ENCODE measurements around the gene G3BP2. TPM values are rescaled to one million over a fixed set of nuclear protein-coding genes. Genes with fewer than 3 reads are reported as not detected.

Gene G3BP2
- total and polyA plus RNA-seq, 7 donors: 34.8 to 219 (median 142) TPM

DNA sequence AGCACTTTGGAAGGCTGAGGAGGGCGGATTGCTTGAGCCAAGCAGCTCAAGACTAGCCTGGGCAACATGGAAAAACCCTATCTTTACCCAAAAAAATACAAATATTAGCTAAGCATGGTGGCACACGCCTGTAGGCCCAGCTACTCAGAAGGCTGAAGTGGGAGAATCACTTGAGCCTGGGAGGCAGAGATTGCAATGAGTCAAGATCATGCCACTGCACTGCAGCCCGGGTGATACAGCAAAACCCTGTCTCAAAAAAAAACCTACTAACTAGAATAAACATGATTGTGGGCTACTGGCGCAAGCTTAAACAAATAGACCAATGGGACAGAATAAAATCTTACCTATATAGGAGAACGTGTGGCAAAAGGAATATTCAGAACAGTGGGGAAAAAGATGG, 50.2 kb downstream of the G3BP2 start:
- ATAC-seq: no peak
- Histone ChIP-seq H3K4me3 (no peak overlapping the region), H3K27ac (no peak overlapping the region), H3K9me3 (no peaks in the 10 kb centered on the region), H3K4me1 (no peaks in the 10 kb centered on the region), H3K27me3 (ENCODE audit: insufficient read depth in 3 of 3, low read length in 2 of 3) (no peaks in the 10 kb centered on the region), H3K36me3 (ENCODE audit: insufficient read depth in 1 of 2, low read depth in 1 of 2) (no peaks in the 10 kb centered on the region)
- TF ChIP-seq, protein P1, sequence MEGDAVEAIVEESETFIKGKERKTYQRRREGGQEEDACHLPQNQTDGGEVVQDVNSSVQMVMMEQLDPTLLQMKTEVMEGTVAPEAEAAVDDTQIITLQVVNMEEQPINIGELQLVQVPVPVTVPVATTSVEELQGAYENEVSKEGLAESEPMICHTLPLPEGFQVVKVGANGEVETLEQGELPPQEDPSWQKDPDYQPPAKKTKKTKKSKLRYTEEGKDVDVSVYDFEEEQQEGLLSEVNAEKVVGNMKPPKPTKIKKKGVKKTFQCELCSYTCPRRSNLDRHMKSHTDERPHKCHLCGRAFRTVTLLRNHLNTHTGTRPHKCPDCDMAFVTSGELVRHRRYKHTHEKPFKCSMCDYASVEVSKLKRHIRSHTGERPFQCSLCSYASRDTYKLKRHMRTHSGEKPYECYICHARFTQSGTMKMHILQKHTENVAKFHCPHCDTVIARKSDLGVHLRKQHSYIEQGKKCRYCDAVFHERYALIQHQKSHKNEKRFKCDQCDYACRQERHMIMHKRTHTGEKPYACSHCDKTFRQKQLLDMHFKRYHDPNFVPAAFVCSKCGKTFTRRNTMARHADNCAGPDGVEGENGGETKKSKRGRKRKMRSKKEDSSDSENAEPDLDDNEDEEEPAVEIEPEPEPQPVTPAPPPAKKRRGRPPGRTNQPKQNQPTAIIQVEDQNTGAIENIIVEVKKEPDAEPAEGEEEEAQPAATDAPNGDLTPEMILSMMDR (IDR thresholded peaks at IDR 0.05): no peak
- no peak for DNase-seq
- 86 to 92% (median 91%) methylated on average over 5 of the region's 5 CpGs for whole genome bisulfite sequencing, 3 donors
- intact Hi-C loops (cut with DNase I): no loop called here

DNA sequence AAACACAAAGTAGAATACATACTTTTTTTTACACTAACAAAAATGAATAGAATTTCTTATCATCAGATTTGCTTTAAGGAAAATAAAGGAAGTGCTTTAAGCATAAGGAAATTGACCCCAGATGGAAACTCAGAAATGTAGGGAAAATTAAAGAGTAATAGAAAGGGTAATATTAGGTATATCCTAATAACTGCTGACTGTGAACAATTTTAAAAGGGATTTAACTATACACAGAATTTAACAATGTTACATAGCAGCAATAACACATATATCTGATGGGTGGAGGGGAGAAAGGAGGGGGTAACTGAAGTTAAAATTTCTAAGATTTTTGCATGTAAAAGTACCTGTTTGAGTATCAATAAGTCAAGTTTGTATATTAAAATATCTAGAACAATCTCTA, 51.5 kb downstream of the G3BP2 start:
- intact Hi-C loops (cut with DNase I): no loop called here
- ATAC-seq: no peak

DNA sequence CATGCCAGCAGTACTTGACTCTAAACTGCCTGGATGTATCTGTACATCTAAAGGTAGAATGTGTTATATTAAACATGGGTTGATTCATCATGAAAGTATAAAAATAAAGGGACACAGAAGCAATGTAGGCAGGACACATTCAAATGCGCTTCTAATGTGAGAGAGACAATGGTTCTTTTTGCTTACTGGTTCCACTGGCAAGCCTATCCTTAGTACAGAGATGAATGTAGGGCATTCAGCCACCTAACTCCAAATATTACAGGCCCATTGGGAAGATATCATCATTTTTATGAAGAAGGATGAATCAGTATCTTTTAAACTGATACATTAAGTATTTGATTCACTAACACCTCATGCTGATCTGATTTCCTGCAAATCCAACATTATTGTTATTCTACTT, 60.9 kb downstream of the G3BP2 start:
- no peak for ATAC-seq
- TF ChIP-seq, protein P1 (IDR thresholded peaks at IDR 0.05): no peak
- peaks cover 5% of the 10 kb centered on the region for H3K9me3 ChIP-seq
- H3K27ac ChIP-seq: no peak overlapping the region
- H3K27me3 ChIP-seq (ENCODE audit: insufficient read depth in 3 of 3, low read length in 2 of 3): no peaks in the 10 kb centered on the region
- no peaks in the 10 kb centered on the region for H3K36me3 ChIP-seq (ENCODE audit: insufficient read depth in 1 of 2, low read depth in 1 of 2)
- intact Hi-C loops (cut with DNase I): no loop called here
- 97 to 98% (median 97%) methylated on average over 1 of the region's 1 CpG for WGBS, 3 donors
- H3K4me3 ChIP-seq: no peak overlapping the region
- no peak for DNase-seq
- no peaks in the 10 kb centered on the region for H3K4me1 ChIP-seq

More for the DNA sequence above, 51.5 kb downstream of the G3BP2 start:
- Histone ChIP-seq H3K27ac (no peak overlapping the region), H3K9me3 (peaks cover 3% of the 10 kb centered on the region), H3K36me3 (ENCODE audit: insufficient read depth in 1 of 2, low read depth in 1 of 2) (no peaks in the 10 kb centered on the region), H3K4me3 (no peak overlapping the region), H3K4me1 (no peaks in the 10 kb centered on the region), H3K27me3 (ENCODE audit: insufficient read depth in 3 of 3, low read length in 2 of 3) (no peaks in the 10 kb centered on the region)
- no peak for DNase-seq
- TF ChIP-seq, protein P1 (IDR thresholded peaks at IDR 0.05): no peak

DNA sequence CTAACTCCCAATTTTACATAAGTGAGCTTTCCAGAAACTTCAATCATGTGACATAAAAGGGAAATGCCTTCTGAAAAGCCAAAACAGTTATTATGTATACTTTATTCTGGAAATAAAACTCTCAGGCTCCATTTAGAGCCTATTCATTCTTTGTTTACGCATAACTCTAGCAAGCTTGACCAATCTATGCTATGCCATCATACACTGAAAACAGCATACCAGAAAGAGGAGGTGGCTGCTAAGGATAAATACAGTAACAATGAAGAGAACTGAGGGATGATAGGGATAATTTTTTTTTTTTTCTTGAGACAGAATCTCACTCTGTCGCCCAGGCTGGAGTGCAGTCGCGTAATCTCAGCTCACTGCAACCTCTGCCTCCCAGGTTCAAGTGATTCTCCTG, 67.3 kb downstream of the G3BP2 start:
- WGBS, 3 donors: 88 to 95% (median 92%) methylated on average over 4 of the region's 4 CpGs
- no peak overlapping the region for H3K27ac ChIP-seq
- no peak overlapping the region for H3K4me3 ChIP-seq
- H3K36me3 ChIP-seq (ENCODE audit: insufficient read depth in 1 of 2, low read depth in 1 of 2): no peaks in the 10 kb centered on the region
- TF ChIP-seq, protein P1 (IDR thresholded peaks at IDR 0.05): no peak
- ATAC-seq: no peak
- no peaks in the 10 kb centered on the region for H3K4me1 ChIP-seq
- H3K9me3 ChIP-seq: no peaks in the 10 kb centered on the region
- intact Hi-C loops (cut with DNase I): no loop called here
- H3K27me3 ChIP-seq (ENCODE audit: insufficient read depth in 3 of 3, low read length in 2 of 3): no peaks in the 10 kb centered on the region
- no peak for DNase-seq

DNA sequence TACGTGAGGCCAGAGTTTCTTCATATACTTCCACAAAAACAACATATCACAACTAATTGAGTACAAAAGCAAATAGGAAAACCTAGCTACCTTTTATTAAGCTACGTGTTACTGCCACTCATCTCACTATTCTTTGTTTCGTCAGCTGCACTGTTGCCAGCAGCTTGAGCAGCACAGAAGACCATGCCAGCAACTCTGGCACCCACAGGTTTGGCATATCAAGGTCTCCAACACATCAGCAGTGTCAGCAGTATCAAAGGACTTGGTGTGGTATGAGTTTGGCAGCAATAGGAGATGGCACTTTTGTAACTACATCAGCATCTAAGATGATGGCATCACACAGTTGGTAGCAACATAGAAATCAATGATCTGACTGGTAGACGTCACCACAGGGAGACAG, 73.6 kb downstream of the G3BP2 start:
- H3K27me3 ChIP-seq (ENCODE audit: insufficient read depth in 3 of 3, low read length in 2 of 3): no peaks in the 10 kb centered on the region
- H3K36me3 ChIP-seq (ENCODE audit: insufficient read depth in 1 of 2, low read depth in 1 of 2): no peaks in the 10 kb centered on the region
- no peak for DNase-seq
- intact Hi-C loops (cut with DNase I): no loop called here
- 49 to 68% (median 59%) methylated on average over 4 of the region's 4 CpGs for WGBS, 3 donors
- H3K9me3 ChIP-seq: no peaks in the 10 kb centered on the region
- H3K4me1 ChIP-seq: no peaks in the 10 kb centered on the region
- H3K27ac ChIP-seq: no peak overlapping the region
- H3K4me3 ChIP-seq: no peak overlapping the region
- TF ChIP-seq, protein P1 (IDR thresholded peaks at IDR 0.05): no peak
- ATAC-seq: no peak
